SU-DHL-6 (cell line): ENCODE measurements around the gene ELANE.

Experiments used
- H2AFZ ChIP-seq: fragments of 200-600 bp; sonication (generic); 2 replicates; pipeline ENCODE4 v1.6.1; 2014; ENCODE audit warnings: low read depth, mild to moderate bottlenecking, moderate library complexity, mixed read lengths, antibody characterized with exemption, low read length; ENCODE audit not compliant: severe bottlenecking
- H3F3A ChIP-seq: fragments of 200-600 bp; shearing (Covaris generic); 2 replicates; pipeline ENCODE4 v1.6.0; 2016; ENCODE audit warnings: antibody characterized with exemption, mild to moderate bottlenecking; ENCODE audit not compliant: insufficient read depth
- H3K27ac ChIP-seq: fragments of 200-600 bp; sonication (generic); 2 replicates; pipeline ENCODE4 v1.5.1; 2016; ENCODE audit warnings: low read depth, mild to moderate bottlenecking, low read length, moderate library complexity, mixed read lengths
- H3K27me3 ChIP-seq: fragments of 200-600 bp; sonication (generic), shearing (Covaris generic); 2 replicates; pipeline ENCODE4 v1.6.0; 2014; ENCODE audit warnings: mild to moderate bottlenecking, low read length
- H3K36me3 ChIP-seq: fragments of 200-600 bp; sonication (generic); 2 replicates; pipeline ENCODE4 v1.6.1; 2014; ENCODE audit warnings: mild to moderate bottlenecking, low read length, mixed read lengths
- H3K4me2 ChIP-seq: fragments of 300-600, 200-600 bp; shearing (Covaris generic), sonication (generic); 2 replicates; pipeline ENCODE4 v1.6.0; 2014; ENCODE audit warnings: low read length, low read depth, mild to moderate bottlenecking; ENCODE audit not compliant: poor library complexity, severe bottlenecking
- H3K4me3 ChIP-seq: fragments of 200-600 bp; sonication (generic); 2 replicates; pipeline ENCODE4 v1.5.1; 2014; ENCODE audit warnings: antibody characterized with exemption, low read length, mild to moderate bottlenecking, mixed read lengths; ENCODE audit not compliant: insufficient read depth, poor library complexity, severe bottlenecking
- H3K79me2 ChIP-seq: fragments of 200-600 bp; sonication (generic); 2 replicates; pipeline ENCODE4 v1.6.1; 2014; ENCODE audit warnings: mild to moderate bottlenecking, low read length, moderate library complexity; ENCODE audit not compliant: insufficient read depth
- H3K9ac ChIP-seq: fragments of 200-600 bp; sonication (generic); 2 replicates; pipeline ENCODE4 v1.7.0; 2014; ENCODE audit warnings: mild to moderate bottlenecking, low read length
- H3K9me2 ChIP-seq: fragments of 200-600 bp; sonication (generic); replicated peaks from 2 replicates; pipeline ENCODE4 v1.6.1; 2014; ENCODE audit warnings: low read length; ENCODE audit not compliant: insufficient read depth
- H3K9me3 ChIP-seq: fragments of 200-600 bp; sonication (generic); 2 replicates; pipeline ENCODE4 v1.6.1; 2014; ENCODE audit warnings: low read length, mixed read lengths; ENCODE audit not compliant: insufficient read depth
- H4K20me1 ChIP-seq: fragments of 200-600 bp; sonication (generic); 2 replicates; pipeline ENCODE4 v1.6.1; 2014; ENCODE audit warnings: low read depth, mild to moderate bottlenecking, antibody characterized with exemption, low read length, moderate library complexity, mixed read lengths
- EZH2phosphoT487 ChIP-seq: fragments of 200-600 bp; sonication (generic), shearing (Covaris generic); conservative IDR thresholded peaks from 2 replicates; pipeline ENCODE4 v1.6.1; 2018; ENCODE audit warnings: mild to moderate bottlenecking, antibody characterized with exemption, low read length, moderate library complexity, mixed read lengths
- TF ChIP-seq, protein P1 (sequence below): fragments of 200-600 bp; sonication (generic); IDR thresholded peaks from one replicate; pipeline ENCODE4 v1.5.1; 2017; ENCODE audit warnings: antibody characterized with exemption, mild to moderate bottlenecking, low read length, moderate library complexity; ENCODE audit not compliant: insufficient read depth, poor library complexity, severe bottlenecking

ELANE gene

DNA sequence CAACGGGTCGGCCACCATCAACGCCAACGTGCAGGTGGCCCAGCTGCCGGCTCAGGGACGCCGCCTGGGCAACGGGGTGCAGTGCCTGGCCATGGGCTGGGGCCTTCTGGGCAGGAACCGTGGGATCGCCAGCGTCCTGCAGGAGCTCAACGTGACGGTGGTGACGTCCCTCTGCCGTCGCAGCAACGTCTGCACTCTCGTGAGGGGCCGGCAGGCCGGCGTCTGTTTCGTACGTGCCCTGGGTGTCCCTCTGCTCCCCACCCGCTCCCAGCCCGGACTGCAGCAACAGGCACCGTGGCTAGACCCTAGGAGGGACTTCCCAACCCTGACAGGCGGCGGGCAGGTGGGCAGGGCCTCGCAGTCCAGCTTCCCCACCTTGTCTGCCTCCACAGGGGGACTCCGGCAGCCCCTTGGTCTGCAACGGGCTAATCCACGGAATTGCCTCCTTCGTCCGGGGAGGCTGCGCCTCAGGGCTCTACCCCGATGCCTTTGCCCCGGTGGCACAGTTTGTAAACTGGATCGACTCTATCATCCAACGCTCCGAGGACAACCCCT is 3.5 kb downstream of the ELANE start:
- H3K9ac ChIP-seq, result no peak overlapping the region
- no peaks in the 10 kb centered on the region for H3K79me2 ChIP-seq
- H3K9me2 ChIP-seq, result no peaks in the 10 kb centered on the region
- no peaks in the 10 kb centered on the region for H4K20me1 ChIP-seq
- H3K4me2 ChIP-seq, result no peak overlapping the region
- no peak for TF ChIP-seq EZH2phosphoT487
- TF ChIP-seq, protein P1, sequence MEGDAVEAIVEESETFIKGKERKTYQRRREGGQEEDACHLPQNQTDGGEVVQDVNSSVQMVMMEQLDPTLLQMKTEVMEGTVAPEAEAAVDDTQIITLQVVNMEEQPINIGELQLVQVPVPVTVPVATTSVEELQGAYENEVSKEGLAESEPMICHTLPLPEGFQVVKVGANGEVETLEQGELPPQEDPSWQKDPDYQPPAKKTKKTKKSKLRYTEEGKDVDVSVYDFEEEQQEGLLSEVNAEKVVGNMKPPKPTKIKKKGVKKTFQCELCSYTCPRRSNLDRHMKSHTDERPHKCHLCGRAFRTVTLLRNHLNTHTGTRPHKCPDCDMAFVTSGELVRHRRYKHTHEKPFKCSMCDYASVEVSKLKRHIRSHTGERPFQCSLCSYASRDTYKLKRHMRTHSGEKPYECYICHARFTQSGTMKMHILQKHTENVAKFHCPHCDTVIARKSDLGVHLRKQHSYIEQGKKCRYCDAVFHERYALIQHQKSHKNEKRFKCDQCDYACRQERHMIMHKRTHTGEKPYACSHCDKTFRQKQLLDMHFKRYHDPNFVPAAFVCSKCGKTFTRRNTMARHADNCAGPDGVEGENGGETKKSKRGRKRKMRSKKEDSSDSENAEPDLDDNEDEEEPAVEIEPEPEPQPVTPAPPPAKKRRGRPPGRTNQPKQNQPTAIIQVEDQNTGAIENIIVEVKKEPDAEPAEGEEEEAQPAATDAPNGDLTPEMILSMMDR, result no peak
- no peaks in the 10 kb centered on the region for H3K9me3 ChIP-seq
- no peak overlapping the region for H2AFZ ChIP-seq
- H3F3A ChIP-seq, result no peaks in the 10 kb centered on the region
- H3K27ac ChIP-seq, result no peak overlapping the region
- no peaks in the 10 kb centered on the region for H3K36me3 ChIP-seq
- H3K27me3 ChIP-seq, result no peaks in the 10 kb centered on the region
- no peak overlapping the region for H3K4me3 ChIP-seq

DNA sequence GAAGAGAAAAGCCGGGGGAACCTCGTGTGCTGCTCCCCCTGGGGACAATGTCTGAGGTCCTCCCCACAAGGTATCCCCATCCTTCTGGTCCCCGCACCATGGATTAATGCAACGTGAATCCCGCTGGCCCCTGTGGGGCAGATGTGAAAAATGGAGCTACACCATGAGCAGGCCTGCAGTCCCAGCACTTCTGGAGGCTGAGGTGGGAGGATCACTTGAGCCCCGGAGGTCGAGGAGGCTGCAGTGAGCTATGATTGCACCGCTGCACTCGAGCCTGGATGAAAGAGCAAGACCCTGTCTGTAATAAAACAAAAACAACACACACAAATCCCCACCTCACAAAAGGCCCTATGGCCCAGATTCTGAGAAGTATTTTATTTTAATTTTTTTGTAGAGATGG is 6.2 kb downstream of the ELANE start:
- Histone ChIP-seq H3K79me2 (no peaks in the 10 kb centered on the region), H3F3A (no peaks in the 10 kb centered on the region), H2AFZ (no peak overlapping the region), H3K4me3 (no peak overlapping the region), H3K27ac (no peak overlapping the region), H4K20me1 (no peaks in the 10 kb centered on the region), H3K4me2 (no peak overlapping the region), H3K9ac (no peak overlapping the region), H3K36me3 (no peaks in the 10 kb centered on the region), H3K27me3 (no peaks in the 10 kb centered on the region), H3K9me3 (no peaks in the 10 kb centered on the region), H3K9me2 (no peaks in the 10 kb centered on the region)
- TF ChIP-seq, protein P1, result no peak
- no peak for TF ChIP-seq EZH2phosphoT487

DNA sequence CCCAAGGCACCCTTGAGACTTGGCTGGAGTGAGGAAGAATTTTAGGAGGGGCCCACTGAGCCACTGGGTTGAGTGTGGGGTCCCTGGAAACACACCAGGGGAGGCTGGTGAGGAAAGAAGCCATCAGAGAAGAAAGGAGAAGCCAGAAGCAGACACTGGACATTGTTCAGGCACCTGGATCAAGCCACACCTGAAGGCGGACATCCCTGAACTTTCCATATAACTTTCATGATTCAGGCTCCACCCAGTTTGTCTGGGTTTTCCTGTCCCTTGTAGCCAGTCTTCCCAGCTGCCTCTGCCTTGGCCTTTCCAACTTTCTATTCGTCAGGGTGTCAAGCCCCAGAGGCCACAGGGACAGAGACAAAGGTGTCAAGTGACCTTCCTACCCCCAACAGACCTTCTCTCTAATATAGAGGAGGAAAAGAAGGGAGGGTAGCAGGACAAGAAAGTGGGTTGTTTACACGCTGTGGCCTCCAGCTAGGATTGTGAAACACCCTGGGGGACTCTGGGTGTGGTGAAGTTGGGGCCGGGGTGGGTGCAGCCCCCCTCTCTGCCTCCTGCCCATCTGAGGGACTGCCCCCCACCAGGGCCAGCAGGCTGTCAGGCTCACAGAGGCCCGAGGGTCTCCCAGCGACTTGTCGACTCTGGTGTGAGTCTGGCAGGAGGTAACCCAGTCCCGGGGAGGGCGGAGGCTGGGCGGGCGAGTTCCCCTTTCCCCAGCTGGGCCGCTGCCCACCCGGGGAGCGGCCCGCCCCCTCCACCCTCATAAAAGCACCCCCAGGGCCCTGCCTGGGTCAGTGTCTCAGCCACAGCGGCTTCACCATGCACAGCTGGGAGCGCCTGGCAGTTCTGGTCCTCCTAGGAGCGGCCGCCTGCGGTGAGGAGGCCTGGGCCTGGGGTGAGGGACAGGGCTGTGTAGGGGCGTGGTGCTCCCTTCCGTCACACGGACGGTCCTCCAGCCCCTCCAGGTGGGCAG is 7.1 kb downstream of the ELANE start, which contains the start of gene CFD:
Gene CFD, plus strand, starts transcription at position 797 of the 976 bp plus-strand sequence. Its CDS starts 26 bp downstream, at position 823.
- TF ChIP-seq, protein P1, result no peak
- no peak for TF ChIP-seq EZH2phosphoT487
- Histone ChIP-seq H3K79me2 (no peaks in the 10 kb centered on the region), H3K27me3 (no peaks in the 10 kb centered on the region), H3K4me3 (no peak within 1 kb of the TSS), H3K36me3 (no peaks in the 10 kb centered on the region), H3K27ac (no peak within 1 kb of the TSS), H3K9me2 (no peaks in the 10 kb centered on the region), H3K9me3 (no peaks in the 10 kb centered on the region), H4K20me1 (no peaks in the 10 kb centered on the region), H3K9ac (no peak within 1 kb of the TSS), H3F3A (no peaks in the 10 kb centered on the region), H2AFZ (no peak within 1 kb of the TSS), H3K4me2 (no peak within 1 kb of the TSS)
